Measurements from ENCODE around the gene FAM20B. TPM values are rescaled to one million over a fixed set of nuclear protein-coding genes. Genes with fewer than 3 reads are reported as not detected.

Gene FAM20B
- total and polyA plus RNA-seq, 2 of the 13 experiments (the other 11 are each of a cell fraction or from before 2014, with no cell fraction given), result 13.8 to 26.9 TPM

DNA sequence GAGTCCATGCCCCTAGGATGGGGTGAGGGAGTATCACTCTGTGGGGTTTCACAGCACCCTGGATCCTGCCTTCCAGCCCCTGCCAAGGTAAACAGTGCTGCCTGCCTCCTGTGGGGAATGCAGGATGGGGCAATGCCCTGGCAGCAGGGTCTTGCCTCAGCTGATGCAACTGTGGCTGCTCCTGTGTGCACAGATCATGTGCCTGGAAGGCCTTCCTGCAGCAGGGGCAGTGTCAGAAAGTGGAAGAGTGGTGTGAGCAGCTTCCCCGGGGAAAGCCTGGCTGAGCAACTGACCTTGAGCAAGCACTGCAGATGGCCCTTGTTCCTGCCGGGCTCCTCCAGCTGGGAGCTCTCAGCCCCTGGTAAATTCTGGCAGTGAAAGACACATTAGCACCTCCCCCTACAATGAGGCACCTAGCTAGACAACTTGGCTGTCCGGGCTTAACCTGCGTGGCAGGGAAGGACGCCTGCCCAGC is 66.0 kb downstream of the FAM20B start (continued):
- TF ChIP-seq, protein P1, sequence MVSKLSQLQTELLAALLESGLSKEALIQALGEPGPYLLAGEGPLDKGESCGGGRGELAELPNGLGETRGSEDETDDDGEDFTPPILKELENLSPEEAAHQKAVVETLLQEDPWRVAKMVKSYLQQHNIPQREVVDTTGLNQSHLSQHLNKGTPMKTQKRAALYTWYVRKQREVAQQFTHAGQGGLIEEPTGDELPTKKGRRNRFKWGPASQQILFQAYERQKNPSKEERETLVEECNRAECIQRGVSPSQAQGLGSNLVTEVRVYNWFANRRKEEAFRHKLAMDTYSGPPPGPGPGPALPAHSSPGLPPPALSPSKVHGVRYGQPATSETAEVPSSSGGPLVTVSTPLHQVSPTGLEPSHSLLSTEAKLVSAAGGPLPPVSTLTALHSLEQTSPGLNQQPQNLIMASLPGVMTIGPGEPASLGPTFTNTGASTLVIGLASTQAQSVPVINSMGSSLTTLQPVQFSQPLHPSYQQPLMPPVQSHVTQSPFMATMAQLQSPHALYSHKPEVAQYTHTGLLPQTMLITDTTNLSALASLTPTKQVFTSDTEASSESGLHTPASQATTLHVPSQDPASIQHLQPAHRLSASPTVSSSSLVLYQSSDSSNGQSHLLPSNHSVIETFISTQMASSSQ (IDR thresholded peaks at IDR 0.05; ENCODE audit: low read depth), result no peak
- TF ChIP-seq, protein P1 (CRISPR knock-in tag; IDR thresholded peaks at IDR 0.05; ENCODE audit: borderline replicate concordance), result no peak
- TF ChIP-seq ZNF530 (CRISPR knock-in tag; IDR thresholded peaks at IDR 0.05; ENCODE audit: low read depth), result no peak
- no peak for TF ChIP-seq EP300 (IDR thresholded peaks at IDR 0.05; ENCODE audit: low read depth in 2 of 2, low read length in 2 of 2)
- peak; percentile 81; the same call in 1 of the 2 replicates for TF ChIP-seq EP300 (CRISPR knock-in tag; IDR thresholded peaks at IDR 0.05; ENCODE audit: borderline replicate concordance)
- TF ChIP-seq PAF1 (CRISPR knock-in tag; IDR thresholded peaks at IDR 0.05), result peak; percentile 70; the same call in 1 of the 2 replicates
- no peak for TF ChIP-seq GATAD1 (CRISPR knock-in tag; IDR thresholded peaks at IDR 0.05)
- no peak for TF ChIP-seq ZSCAN25 (CRISPR knock-in tag; IDR thresholded peaks at IDR 0.05)
- no peak for TF ChIP-seq ZKSCAN5 (CRISPR knock-in tag; IDR thresholded peaks at IDR 0.05)
- peak; percentile 75; the same call in 1 of the 2 replicates for TF ChIP-seq ZNF780A (CRISPR knock-in tag; IDR thresholded peaks at IDR 0.05)
- no peak for TF ChIP-seq ZNF138 (CRISPR knock-in tag; IDR thresholded peaks at IDR 0.05; ENCODE audit: low read depth)
- peak; percentile 71 for TF ChIP-seq SKI (IDR thresholded peaks at IDR 0.05; ENCODE audit: partially characterized antibody)
- TF ChIP-seq ZNF501 (CRISPR knock-in tag; IDR thresholded peaks at IDR 0.05), result no peak
- no peak for TF ChIP-seq ZNF101 (CRISPR knock-in tag; IDR thresholded peaks at IDR 0.05; ENCODE audit: borderline replicate concordance, low read depth)
- TF ChIP-seq DNMT1 (CRISPR knock-in tag; IDR thresholded peaks at IDR 0.05), result no peak
- TF ChIP-seq CREM (IDR thresholded peaks at IDR 0.05), result no peak
- no peak for TF ChIP-seq CREM (CRISPR knock-in tag; IDR thresholded peaks at IDR 0.05)
- TF ChIP-seq, protein P2, sequence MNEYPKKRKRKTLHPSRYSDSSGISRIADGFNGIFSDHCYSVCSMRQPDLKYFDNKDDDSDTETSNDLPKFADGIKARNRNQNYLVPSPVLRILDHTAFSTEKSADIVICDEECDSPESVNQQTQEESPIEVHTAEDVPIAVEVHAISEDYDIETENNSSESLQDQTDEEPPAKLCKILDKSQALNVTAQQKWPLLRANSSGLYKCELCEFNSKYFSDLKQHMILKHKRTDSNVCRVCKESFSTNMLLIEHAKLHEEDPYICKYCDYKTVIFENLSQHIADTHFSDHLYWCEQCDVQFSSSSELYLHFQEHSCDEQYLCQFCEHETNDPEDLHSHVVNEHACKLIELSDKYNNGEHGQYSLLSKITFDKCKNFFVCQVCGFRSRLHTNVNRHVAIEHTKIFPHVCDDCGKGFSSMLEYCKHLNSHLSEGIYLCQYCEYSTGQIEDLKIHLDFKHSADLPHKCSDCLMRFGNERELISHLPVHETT (CRISPR knock-in tag; conservative IDR thresholded peaks at IDR 0.05), result no peak
- TF ChIP-seq MATR3 (CRISPR knock-in tag; IDR thresholded peaks at IDR 0.05), result no peak
- TF ChIP-seq ZNF616 (CRISPR knock-in tag; IDR thresholded peaks at IDR 0.05; ENCODE audit: low read depth), result no peak
- TF ChIP-seq MEIS2 (CRISPR knock-in tag; IDR thresholded peaks at IDR 0.05), result no peak
- no peak for TF ChIP-seq ZNF652 (CRISPR knock-in tag; IDR thresholded peaks at IDR 0.05; ENCODE audit: borderline replicate concordance, low read depth)
- TF ChIP-seq MAF1 (CRISPR knock-in tag; IDR thresholded peaks at IDR 0.05; ENCODE audit: borderline replicate concordance), result no peak
- TF ChIP-seq BRCA1 (CRISPR knock-in tag; IDR thresholded peaks at IDR 0.05), result no peak
- TF ChIP-seq RAD51 (IDR thresholded peaks at IDR 0.05; ENCODE audit: borderline replicate concordance), result no peak
- TF ChIP-seq ARNT (IDR thresholded peaks at IDR 0.05), result no peak
- TF ChIP-seq SRSF4 (IDR thresholded peaks at IDR 0.05; ENCODE audit: low read depth, low read length, poor library complexity, severe bottlenecking), result no peak
- TF ChIP-seq U2AF1 (optimal IDR thresholded peaks at IDR 0.05; ENCODE audit: low read depth, low read length), result no peak
